WERI-Rb-1 (cell line): Measurements from ENCODE around the gene ADAMTSL2.

Experiments
- DNase-seq: peaks from one replicate; pipeline ENCODE4 v3.0.0-alpha.2; 2020
- H3K27ac ChIP-seq: fragments of 250-450 bp; sonication (Bioruptor Pico); 2 replicates; pipeline ENCODE4 v1.5.1; 2020; ENCODE audit warnings: mild to moderate bottlenecking, moderate library complexity
- H3K27me3 ChIP-seq: fragments of 250-450 bp; sonication (Bioruptor Pico); 2 replicates; pipeline ENCODE4 v1.5.1; 2021; ENCODE audit warnings: mild to moderate bottlenecking, low read depth, moderate library complexity; ENCODE audit not compliant: insufficient read depth, severe bottlenecking
- H3K36me3 ChIP-seq: fragments of 250-450 bp; sonication (Bioruptor Pico); 2 replicates; pipeline ENCODE4 v1.5.1; 2020; ENCODE audit warnings: mild to moderate bottlenecking, moderate library complexity
- H3K4me3 ChIP-seq: 2 replicates; pipeline ENCODE4 v1.5.1; 2011; ENCODE audit warnings: low read depth, mild to moderate bottlenecking, control low read depth, low read length
- H3K9me3 ChIP-seq: fragments of 250-450 bp; sonication (Bioruptor Pico); 2 replicates; pipeline ENCODE4 v1.5.1; 2021; ENCODE audit warnings: mild to moderate bottlenecking, moderate library complexity; ENCODE audit not compliant: severe bottlenecking
- CTCF ChIP-seq: IDR thresholded peaks from 2 replicates; pipeline ENCODE4 v1.5.1; 2011; ENCODE audit warnings: low read depth, mild to moderate bottlenecking, control low read depth, inconsistent platforms, low read length

Gene ADAMTSL2

GRCh38 chr9:133523106-133523505, 11.4 kb upstream of the ADAMTSL2 start:
- H3K9me3 ChIP-seq: no peaks in the 10 kb centered on the region
- no peak overlapping the region; the same call in 1 of the 2 replicates for H3K27ac ChIP-seq
- TF ChIP-seq CTCF: peak; percentile 3; the same call in 1 of the 2 replicates
- H3K36me3 ChIP-seq: no peaks in the 10 kb centered on the region
- H3K4me3 ChIP-seq: no peak overlapping the region
- H3K27me3 ChIP-seq: no peaks in the 10 kb centered on the region
- DNase-seq: no peak

- H3K9me3 ChIP-seq: no peaks in the 10 kb centered on the region
- H3K27ac ChIP-seq: peak overlapping the region; percentile 25
- H3K4me3 ChIP-seq: no peak overlapping the region
- H3K27me3 ChIP-seq: no peaks in the 10 kb centered on the region
- TF ChIP-seq CTCF: no peak
- no peak for DNase-seq
- H3K36me3 ChIP-seq: no peaks in the 10 kb centered on the region
Observed at GRCh38 chr9:133524146-133524545, 10.4 kb upstream of the ADAMTSL2 start.

- peak within 1 kb of the TSS; percentile 89 for H3K27ac ChIP-seq
- no peaks in the 10 kb centered on the region for H3K9me3 ChIP-seq
- no peaks in the 10 kb centered on the region for H3K36me3 ChIP-seq
- DNase-seq: no peak
- no peak within 1 kb of the TSS for H3K4me3 ChIP-seq
- TF ChIP-seq CTCF: no peak
- H3K27me3 ChIP-seq: no peaks in the 10 kb centered on the region
Observed at GRCh38 chr9:133524679-133525228, 9.8 kb upstream of the ADAMTSL2 start, which contains the start of gene MYMK. TSS of gene MYMK (minus strand) at chr9:133524959. CDS start at chr9:133524844, 115 bp downstream.

GRCh38 chr9:133525677-133526076, 8.8 kb upstream of the ADAMTSL2 start:
- H3K36me3 ChIP-seq: no peaks in the 10 kb centered on the region
- no peaks in the 10 kb centered on the region for H3K9me3 ChIP-seq
- TF ChIP-seq CTCF: no peak
- H3K27me3 ChIP-seq: no peaks in the 10 kb centered on the region
- no peak for DNase-seq
- H3K4me3 ChIP-seq: no peak overlapping the region
- peak overlapping the region; percentile 89 for H3K27ac ChIP-seq

GRCh38 chr9:133526721-133527321, 7.7 kb upstream of the ADAMTSL2 start:
- TF ChIP-seq CTCF: no peak
- Histone ChIP-seq H3K9me3 (no peaks in the 10 kb centered on the region), H3K4me3 (no peak overlapping the region; the same call in 1 of the 2 replicates), H3K36me3 (no peaks in the 10 kb centered on the region), H3K27ac (peak overlapping the region; percentile 89), H3K27me3 (no peaks in the 10 kb centered on the region)
- peak; percentile 75 for DNase-seq
